ENCODE measurements around the gene TOM1L2. TPM values are rescaled to one million over a fixed set of nuclear protein-coding genes. Genes with fewer than 3 reads are reported as not detected.

TOM1L2 gene
- total RNA-seq, 1 donor from 2014 or later: 88.6 TPM

DNA sequence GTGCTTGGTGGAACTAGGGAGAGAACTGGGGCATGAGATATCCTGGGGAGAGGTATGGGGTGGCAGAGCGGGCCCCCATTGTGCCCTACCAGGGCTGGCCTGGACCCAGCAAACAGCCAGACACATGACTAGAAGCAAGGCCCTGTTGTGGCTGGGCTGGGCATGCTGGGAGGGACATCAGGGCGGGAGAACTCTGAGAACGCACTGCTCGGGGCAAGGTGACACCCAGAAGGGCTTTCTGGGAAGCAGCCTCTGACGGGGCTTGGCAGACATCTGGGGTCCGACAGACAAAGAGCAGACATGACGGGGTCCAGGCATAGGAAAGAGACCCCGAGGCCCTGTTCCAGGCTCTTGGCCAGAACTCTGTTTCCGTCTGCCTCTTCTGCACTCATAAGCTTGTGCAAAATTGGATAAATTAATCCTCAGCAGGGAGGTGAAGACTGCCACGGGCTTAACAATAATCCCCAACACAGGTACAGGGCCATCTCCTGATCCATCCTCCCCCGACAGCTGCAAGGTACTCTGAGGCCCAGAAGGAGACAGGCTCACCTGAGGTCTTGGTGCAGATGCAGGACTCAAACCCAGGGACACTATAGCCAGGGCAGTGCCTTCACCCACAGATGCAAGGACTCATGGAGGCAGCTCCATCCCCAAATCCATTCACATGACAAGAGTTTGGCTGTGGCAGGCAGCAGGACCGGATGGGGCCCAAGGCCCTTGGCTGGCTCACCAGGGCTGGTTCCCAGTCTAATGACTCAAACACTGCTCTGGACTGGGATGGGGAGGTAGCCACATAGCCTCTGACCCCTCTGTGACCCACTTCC is 140.8 kb downstream of the TOM1L2 start:
- Histone ChIP-seq H3K4me3 (no peak overlapping the region), H3K4me1 (peaks cover 79% of the 10 kb centered on the region), H3K27ac (peak overlapping the region; percentile 81), H3K9me3 (no peaks in the 10 kb centered on the region), H3K27me3 (no peaks in the 10 kb centered on the region), H3K36me3 (no peaks in the 10 kb centered on the region)
- intact Hi-C loops (cut with DNase I): no loop called here
- TF ChIP-seq, protein P1, sequence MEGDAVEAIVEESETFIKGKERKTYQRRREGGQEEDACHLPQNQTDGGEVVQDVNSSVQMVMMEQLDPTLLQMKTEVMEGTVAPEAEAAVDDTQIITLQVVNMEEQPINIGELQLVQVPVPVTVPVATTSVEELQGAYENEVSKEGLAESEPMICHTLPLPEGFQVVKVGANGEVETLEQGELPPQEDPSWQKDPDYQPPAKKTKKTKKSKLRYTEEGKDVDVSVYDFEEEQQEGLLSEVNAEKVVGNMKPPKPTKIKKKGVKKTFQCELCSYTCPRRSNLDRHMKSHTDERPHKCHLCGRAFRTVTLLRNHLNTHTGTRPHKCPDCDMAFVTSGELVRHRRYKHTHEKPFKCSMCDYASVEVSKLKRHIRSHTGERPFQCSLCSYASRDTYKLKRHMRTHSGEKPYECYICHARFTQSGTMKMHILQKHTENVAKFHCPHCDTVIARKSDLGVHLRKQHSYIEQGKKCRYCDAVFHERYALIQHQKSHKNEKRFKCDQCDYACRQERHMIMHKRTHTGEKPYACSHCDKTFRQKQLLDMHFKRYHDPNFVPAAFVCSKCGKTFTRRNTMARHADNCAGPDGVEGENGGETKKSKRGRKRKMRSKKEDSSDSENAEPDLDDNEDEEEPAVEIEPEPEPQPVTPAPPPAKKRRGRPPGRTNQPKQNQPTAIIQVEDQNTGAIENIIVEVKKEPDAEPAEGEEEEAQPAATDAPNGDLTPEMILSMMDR (IDR thresholded peaks at IDR 0.05): no peak
- peak in 1 of 2 donors; percentile 37 for TF ChIP-seq POLR2AphosphoS5 (IDR thresholded peaks at IDR 0.05; ENCODE audit: insufficient read depth in 1 of 2, low read depth in 1 of 2)
- no peak for DNase-seq (ENCODE audit: extremely low spot score in 2 of 2)

- intact Hi-C loops (cut with DNase I): no loop called here
- Histone ChIP-seq H3K27ac (peak overlapping the region; percentile 81), H3K27me3 (no peaks in the 10 kb centered on the region), H3K36me3 (no peaks in the 10 kb centered on the region), H3K4me3 (no peak overlapping the region), H3K4me1 (peaks cover 84% of the 10 kb centered on the region), H3K9me3 (no peaks in the 10 kb centered on the region)
- no peak for DNase-seq (ENCODE audit: extremely low spot score in 2 of 2)
- TF ChIP-seq, protein P1 (IDR thresholded peaks at IDR 0.05): no peak
- no peak for TF ChIP-seq POLR2AphosphoS5 (IDR thresholded peaks at IDR 0.05; ENCODE audit: insufficient read depth in 1 of 2, low read depth in 1 of 2)
- no peak for TF ChIP-seq POLR2A (IDR thresholded peaks at IDR 0.05)
Measured at GRCh38 chr17:17830740-17831207, 141.4 kb downstream of the TOM1L2 start.

GRCh38 chr17:17830269-17830567 is 142.0 kb downstream of the TOM1L2 start:
- Histone ChIP-seq H3K27me3 (no peaks in the 10 kb centered on the region), H3K4me3 (no peak overlapping the region), H3K9me3 (no peaks in the 10 kb centered on the region), H3K36me3 (no peaks in the 10 kb centered on the region), H3K4me1 (peaks cover 84% of the 10 kb centered on the region), H3K27ac (no peak overlapping the region)
- no peak for DNase-seq (ENCODE audit: extremely low spot score in 2 of 2)
- intact Hi-C loops (cut with DNase I): no loop called here
- TF ChIP-seq, protein P1 (IDR thresholded peaks at IDR 0.05): no peak
- TF ChIP-seq POLR2AphosphoS5 (IDR thresholded peaks at IDR 0.05; ENCODE audit: insufficient read depth in 1 of 2, low read depth in 1 of 2) (no peak), POLR2A (IDR thresholded peaks at IDR 0.05) (no peak)

GRCh38 chr17:17827826-17828621 is 144.2 kb downstream of the TOM1L2 start:
- intact Hi-C loops (cut with DNase I): no loop called here

More at GRCh38 chr17:17827826-17828621, 144.2 kb downstream of the TOM1L2 start:
- Histone ChIP-seq H3K36me3 (no peaks in the 10 kb centered on the region), H3K9me3 (no peaks in the 10 kb centered on the region), H3K27me3 (no peaks in the 10 kb centered on the region), H3K4me3 (no peak overlapping the region), H3K4me1 (peaks cover 85% of the 10 kb centered on the region), H3K27ac (peak overlapping the region; percentile 18)
- TF ChIP-seq, protein P1 (IDR thresholded peaks at IDR 0.05): no peak
- TF ChIP-seq POLR2A (IDR thresholded peaks at IDR 0.05) (no peak), POLR2AphosphoS5 (IDR thresholded peaks at IDR 0.05; ENCODE audit: insufficient read depth in 1 of 2, low read depth in 1 of 2) (no peak)
- DNase-seq (ENCODE audit: extremely low spot score in 2 of 2): no peak
